Measurements from ENCODE around the gene JCAD. TPM values are rescaled to one million over a fixed set of nuclear protein-coding genes. Genes with fewer than 3 reads are reported as not detected.

JCAD gene
- total and polyA plus RNA-seq, 7 donors, result 4.3 to 22.5 (median 10.9) TPM

DNA sequence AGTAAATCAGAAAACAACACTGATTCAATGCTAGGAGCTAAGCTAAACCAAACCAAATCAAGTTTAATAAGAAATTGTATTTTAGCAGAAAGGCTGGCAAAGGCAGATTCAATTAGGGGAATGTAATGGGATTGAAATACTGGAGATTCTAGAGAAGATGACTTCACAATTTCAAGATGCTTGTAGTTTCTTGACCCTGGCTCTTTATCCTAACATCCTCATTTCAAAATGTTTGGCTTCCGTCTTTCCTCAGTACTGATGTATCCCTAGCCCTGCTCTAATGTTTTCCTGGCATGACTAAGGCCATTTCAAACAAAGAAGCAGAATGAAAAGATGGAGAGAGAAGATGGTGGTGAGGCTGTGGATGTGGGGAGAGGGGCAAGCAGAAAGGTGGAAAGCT is 2.7 kb upstream of the JCAD start:
- no peak overlapping the region for H3K4me3 ChIP-seq
- H3K36me3 ChIP-seq (ENCODE audit: insufficient read depth in 1 of 2, low read depth in 1 of 2), result no peaks in the 10 kb centered on the region
- H3K4me1 ChIP-seq, result no peaks in the 10 kb centered on the region
- no peak overlapping the region for H3K27ac ChIP-seq
- WGBS, 3 donors, result 68 to 79% (median 79%) methylated on average over 1 of the region's 1 CpG
- intact Hi-C loops (cut with DNase I), result no loop called here
- no peaks in the 10 kb centered on the region for H3K9me3 ChIP-seq
- no peak for DNase-seq
- no peak for ATAC-seq
- no peak for TF ChIP-seq CTCF (IDR thresholded peaks at IDR 0.05)
- H3K27me3 ChIP-seq (ENCODE audit: insufficient read depth in 3 of 3, low read length in 2 of 3), result no peaks in the 10 kb centered on the region

- Histone ChIP-seq H3K36me3 (ENCODE audit: insufficient read depth in 1 of 2, low read depth in 1 of 2) (no peaks in the 10 kb centered on the region), H3K27ac (peak overlapping the region; percentile 80), H3K4me3 (peak overlapping the region; percentile 87), H3K27me3 (ENCODE audit: insufficient read depth in 3 of 3, low read length in 2 of 3) (no peaks in the 10 kb centered on the region), H3K4me1 (no peaks in the 10 kb centered on the region), H3K9me3 (no peaks in the 10 kb centered on the region)
- intact Hi-C loops (cut with DNase I), result loop anchor here in 1 of 2 donors (5.0 kb wide), 1 partner anchor 129 kb away; no protein-coding TSS in a partner anchor
- 14 to 28% (median 19%) methylated on average over 37 to 47 of the region's 48 CpGs for WGBS, 3 donors
- TF ChIP-seq CTCF (IDR thresholded peaks at IDR 0.05), result no peak
- ATAC-seq (peak; percentile 33 to 49 (median 49)), DNase-seq (peak in 1 of 2 donors; percentile 21)
These were observed 735 bp downstream of the JCAD start for GRCh38 chr10:30058570-30059132.

GRCh38 chr10:30057894-30058556 is 1.4 kb downstream of the JCAD start:
- intact Hi-C loops (cut with DNase I), result loop anchor here in 1 of 2 donors (5.0 kb wide), 1 partner anchor 129 kb away; no protein-coding TSS in a partner anchor
- no peak for ATAC-seq
- TF ChIP-seq CTCF (IDR thresholded peaks at IDR 0.05), result no peak
- peak overlapping the region; percentile 87 for H3K4me3 ChIP-seq
- H3K27me3 ChIP-seq (ENCODE audit: insufficient read depth in 3 of 3, low read length in 2 of 3), result no peaks in the 10 kb centered on the region
- WGBS, 3 donors, result 78 to 84% (median 81%) methylated on average over 13 of the region's 13 CpGs
- H3K4me1 ChIP-seq, result no peaks in the 10 kb centered on the region
- H3K36me3 ChIP-seq (ENCODE audit: insufficient read depth in 1 of 2, low read depth in 1 of 2), result no peaks in the 10 kb centered on the region
- DNase-seq, result no peak
- H3K9me3 ChIP-seq, result no peaks in the 10 kb centered on the region
- peak overlapping the region; percentile 80 for H3K27ac ChIP-seq

DNA sequence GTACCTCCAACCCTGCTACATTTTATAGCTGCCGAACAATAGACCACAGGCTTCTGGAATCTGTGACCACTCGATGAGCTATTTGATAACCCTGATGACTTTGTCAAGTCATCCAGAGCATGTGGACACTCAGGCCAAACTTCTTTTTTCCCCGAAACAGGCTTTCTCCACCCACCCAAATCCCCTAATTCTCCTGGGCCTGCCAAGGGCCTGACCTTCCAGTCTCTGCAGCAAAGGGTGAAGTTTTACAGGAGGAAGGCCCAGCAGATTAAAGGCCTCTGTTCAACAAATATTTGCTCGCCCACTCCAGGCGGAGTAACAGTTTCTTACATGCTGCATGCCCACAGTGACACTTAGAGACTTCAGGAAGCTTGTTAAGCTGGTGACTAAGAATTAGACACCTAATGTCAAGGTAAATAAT is 2.0 kb downstream of the JCAD start:
- Histone ChIP-seq H3K27ac (peak overlapping the region; percentile 80), H3K9me3 (no peaks in the 10 kb centered on the region), H3K4me3 (peak overlapping the region; percentile 87), H3K4me1 (no peaks in the 10 kb centered on the region), H3K36me3 (ENCODE audit: insufficient read depth in 1 of 2, low read depth in 1 of 2) (no peaks in the 10 kb centered on the region), H3K27me3 (ENCODE audit: insufficient read depth in 3 of 3, low read length in 2 of 3) (no peaks in the 10 kb centered on the region)
- DNase-seq (no peak), ATAC-seq (no peak)
- TF ChIP-seq CTCF (IDR thresholded peaks at IDR 0.05), result no peak
- WGBS, 3 donors, result 76 to 78% (median 77%) methylated on average over 5 of the region's 5 CpGs
- intact Hi-C loops (cut with DNase I), result loop anchor here in 1 of 2 donors (5.0 kb wide), 1 partner anchor 130 kb away; no protein-coding TSS in a partner anchor
